AG08395 (cell line): ENCODE measurements around the gene SHLD1.
"Not testable (repeated sequence)": the region's sequence is repeated elsewhere in the genome, so short reads cannot be mapped to it uniquely, and the experiment has no call there.

Experiments
- DNase-seq: peaks from one replicate; pipeline ENCODE4 v3.0.0; 2012; ENCODE audit warnings: mixed read lengths, low spot score

SHLD1 gene

GRCh38 chr20:5737619-5737953, 12.6 kb upstream of the SHLD1 start:
- DNase-seq: no peak

- DNase-seq: no peak
These were observed 12.2 kb upstream of the SHLD1 start for GRCh38 chr20:5737966-5738365.

GRCh38 chr20:5740643-5741042, 9.6 kb upstream of the SHLD1 start:
- DNase-seq: not testable (repeated sequence)

GRCh38 chr20:5741089-5741488, 9.1 kb upstream of the SHLD1 start:
- no peak for DNase-seq

- no peak for DNase-seq
These were observed 8.2 kb upstream of the SHLD1 start for GRCh38 chr20:5742041-5742440.

- no peak for DNase-seq
These were observed 4.7 kb upstream of the SHLD1 start for GRCh38 chr20:5745416-5746030.

- no peak for DNase-seq
These were observed 4.1 kb upstream of the SHLD1 start for GRCh38 chr20:5746064-5746463.

GRCh38 chr20:5748246-5748645, 2.0 kb upstream of the SHLD1 start:
- no peak for DNase-seq

- DNase-seq: not testable (repeated sequence)
These were observed 669 bp upstream of the SHLD1 start for GRCh38 chr20:5749512-5749951.

- DNase-seq: no peak
These were observed 1.7 kb downstream of the SHLD1 start for GRCh38 chr20:5751856-5752255.

GRCh38 chr20:5753814-5754213, 3.6 kb downstream of the SHLD1 start:
- DNase-seq: no peak

GRCh38 chr20:5757949-5758348, 7.7 kb downstream of the SHLD1 start:
- DNase-seq: no peak

- no peak for DNase-seq
These were observed 16.0 kb downstream of the SHLD1 start for GRCh38 chr20:5766085-5766764.

- DNase-seq: no peak
These were observed 17.4 kb downstream of the SHLD1 start for GRCh38 chr20:5767493-5768098.

- DNase-seq: no peak
These were observed 20.2 kb downstream of the SHLD1 start for GRCh38 chr20:5770231-5770986.

- no peak for DNase-seq
These were observed 20.8 kb downstream of the SHLD1 start for GRCh38 chr20:5770987-5771318.

GRCh38 chr20:5772704-5773103, 22.5 kb downstream of the SHLD1 start:
- no peak for DNase-seq

GRCh38 chr20:5773589-5773988, 23.4 kb downstream of the SHLD1 start:
- DNase-seq: no peak

- no peak for DNase-seq
These were observed 25.9 kb downstream of the SHLD1 start for GRCh38 chr20:5776077-5776476.

- peak; percentile 50 for DNase-seq
These were observed 29.1 kb downstream of the SHLD1 start for GRCh38 chr20:5779071-5779900.

GRCh38 chr20:5780846-5781217, 30.6 kb downstream of the SHLD1 start:
- no peak for DNase-seq

- not testable (repeated sequence) for DNase-seq
These were observed 31.2 kb downstream of the SHLD1 start for GRCh38 chr20:5781367-5781766.
